NCI-H146 treated with DMSO at 0.1 percent for 48 hours (cell line): ENCODE data around the gene ASXL2.

ENCODE experiments used
- DNase-seq: peaks from one replicate; lab custom pipeline; 2025; ENCODE audit not compliant: unreplicated experiment; lab: John Stamatoyannopoulos, UW

ASXL2 gene

DNA sequence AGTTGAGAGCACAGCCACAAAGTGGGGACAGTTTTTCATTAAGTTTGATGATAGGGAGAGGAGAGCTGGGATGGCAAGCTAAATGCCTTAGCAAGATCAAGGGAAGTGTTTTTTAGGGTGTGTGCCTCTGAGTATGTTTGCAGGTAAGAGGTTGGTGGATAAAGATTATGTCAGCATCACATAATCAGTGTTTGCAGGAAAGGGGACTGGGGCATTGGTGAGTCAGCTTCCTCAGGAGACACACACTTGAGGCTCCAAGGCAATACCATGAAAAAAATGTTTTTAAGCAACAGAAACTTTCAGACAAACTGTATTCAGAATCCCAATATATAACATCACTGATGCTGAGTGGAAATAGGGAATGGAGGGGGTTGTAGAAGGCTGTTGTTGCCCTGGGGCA lies 179.5 kb downstream of the ASXL2 start:
- DNase-seq = no peak

DNA sequence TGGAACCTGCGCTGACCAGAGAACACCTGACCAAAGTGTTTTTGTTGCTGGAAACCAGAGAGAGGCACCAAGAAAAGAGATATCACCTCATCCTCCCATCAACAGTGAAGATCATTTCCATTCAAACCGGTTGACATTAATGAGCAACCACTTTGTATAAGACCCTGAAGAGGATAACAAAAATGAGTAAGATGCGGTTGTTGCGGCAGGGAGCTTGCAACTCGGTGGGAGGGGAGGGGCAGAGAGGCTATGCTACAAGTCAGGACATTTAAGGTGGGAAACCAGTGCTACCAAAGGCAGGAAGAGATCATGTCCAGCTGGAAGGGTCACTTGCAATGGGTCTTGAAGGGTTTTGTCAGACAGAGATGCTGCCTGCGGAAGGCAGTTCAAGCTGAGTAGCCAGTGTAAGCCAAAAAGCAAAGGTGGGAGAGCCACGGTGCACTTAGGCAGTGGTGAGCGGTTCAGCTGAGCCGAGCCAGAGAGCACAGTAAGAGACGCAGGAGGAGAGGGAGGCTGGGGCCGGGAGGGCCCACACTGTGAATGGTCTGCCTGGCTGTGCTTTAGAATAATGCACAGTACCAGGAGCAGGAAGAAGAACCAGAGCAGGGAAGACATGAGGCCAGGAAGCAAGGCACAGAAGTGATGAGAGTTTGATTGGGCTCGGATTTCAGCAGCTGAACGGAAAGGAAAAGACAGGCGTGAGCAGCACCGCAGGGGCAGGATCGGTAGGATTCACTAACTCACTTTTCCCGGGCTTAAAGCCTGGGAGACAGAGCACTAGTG lies 180.5 kb downstream of the ASXL2 start:
- peak; percentile 61 for DNase-seq

DNA sequence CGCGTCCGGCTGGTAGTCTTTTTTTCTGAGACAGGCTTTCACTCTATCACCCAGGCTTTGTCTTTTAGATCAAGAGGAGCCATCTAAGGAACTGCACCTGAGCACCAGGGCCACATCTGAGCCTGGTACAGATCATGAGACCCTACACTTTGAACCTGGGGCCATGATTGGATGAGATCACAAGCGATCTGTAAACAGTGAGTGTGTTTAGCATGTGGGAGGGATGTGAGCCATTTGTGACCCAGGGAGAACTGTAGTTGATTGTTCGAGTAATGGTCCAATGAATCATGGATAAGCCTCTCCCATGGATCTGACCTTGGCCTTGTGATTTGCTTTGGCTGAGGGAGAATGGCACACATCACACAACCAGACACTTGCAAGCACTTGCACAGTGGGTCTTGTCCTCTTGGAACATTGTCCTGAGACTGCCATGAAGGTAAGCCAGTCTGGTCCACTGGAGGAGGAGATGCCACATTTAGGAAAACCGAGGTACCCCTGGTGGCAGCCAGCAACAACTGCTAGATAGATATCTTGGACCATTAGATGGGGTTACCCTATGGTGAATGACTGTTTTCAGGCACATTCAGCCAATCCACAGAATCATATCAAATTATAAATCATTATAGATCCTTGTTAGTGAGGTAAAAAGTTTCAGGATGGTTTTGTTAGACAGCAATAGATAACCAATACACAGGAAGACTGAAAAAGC lies 185.4 kb downstream of the ASXL2 start:
- DNase-seq = no peak

DNA sequence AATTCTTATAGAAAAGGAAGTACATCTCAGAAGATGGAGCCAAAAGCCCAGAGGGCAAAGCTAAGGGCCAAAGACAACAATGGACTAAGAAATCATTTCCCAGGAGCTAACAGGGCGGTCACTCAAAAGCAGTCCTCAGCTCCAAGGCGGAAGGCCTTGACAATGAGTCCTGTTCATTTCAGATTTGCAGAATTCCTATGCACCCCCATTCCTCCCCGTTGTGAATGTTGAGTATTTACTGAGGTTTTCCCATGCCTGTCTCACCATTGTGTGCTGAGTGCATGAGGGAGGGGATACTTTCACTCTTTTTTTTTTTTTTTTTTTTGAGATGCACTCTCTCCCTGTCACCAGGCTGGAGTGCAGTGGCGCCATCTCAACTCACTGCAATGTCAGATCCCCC lies 186.1 kb downstream of the ASXL2 start:
- no peak for DNase-seq

DNA sequence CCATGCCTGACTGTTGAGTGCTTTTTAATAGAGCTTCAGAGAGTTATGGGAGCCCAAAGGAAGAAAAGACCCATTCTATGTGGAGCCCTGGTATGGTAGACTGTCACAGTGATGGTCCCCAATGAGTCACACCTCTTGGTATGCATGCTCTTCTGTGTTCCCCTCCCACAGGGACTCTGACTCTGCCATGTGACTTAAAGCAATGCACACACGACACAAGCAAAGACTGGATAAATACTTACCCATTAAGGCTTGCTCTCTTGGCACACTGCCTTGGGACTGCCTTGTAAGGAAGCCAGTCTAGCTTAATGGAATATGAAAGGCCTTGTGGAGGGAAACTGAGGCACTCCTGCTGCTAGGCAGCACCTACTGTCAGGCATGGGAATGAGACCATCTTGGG lies 188.2 kb downstream of the ASXL2 start:
- no peak for DNase-seq

DNA sequence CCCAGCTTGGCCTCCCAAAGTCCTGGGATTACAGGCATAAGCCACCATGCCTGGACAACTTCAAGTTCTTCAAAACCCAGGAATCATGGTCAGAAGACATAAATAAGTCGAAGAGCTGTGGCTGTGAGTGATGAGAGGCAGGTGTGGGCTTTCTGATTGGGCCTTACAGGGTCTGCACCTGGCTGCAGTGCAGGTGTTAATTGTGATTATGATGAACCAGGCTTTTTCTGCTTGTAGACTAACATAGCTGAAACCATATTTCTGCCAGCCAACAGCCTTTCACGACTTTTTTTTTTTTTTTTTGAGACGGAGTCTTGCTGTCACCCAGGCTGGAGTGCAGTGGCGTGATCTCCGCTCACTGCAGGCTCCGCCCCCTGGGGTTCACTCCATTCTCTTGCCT lies 190.1 kb downstream of the ASXL2 start:
- peak; percentile 36 for DNase-seq

DNA sequence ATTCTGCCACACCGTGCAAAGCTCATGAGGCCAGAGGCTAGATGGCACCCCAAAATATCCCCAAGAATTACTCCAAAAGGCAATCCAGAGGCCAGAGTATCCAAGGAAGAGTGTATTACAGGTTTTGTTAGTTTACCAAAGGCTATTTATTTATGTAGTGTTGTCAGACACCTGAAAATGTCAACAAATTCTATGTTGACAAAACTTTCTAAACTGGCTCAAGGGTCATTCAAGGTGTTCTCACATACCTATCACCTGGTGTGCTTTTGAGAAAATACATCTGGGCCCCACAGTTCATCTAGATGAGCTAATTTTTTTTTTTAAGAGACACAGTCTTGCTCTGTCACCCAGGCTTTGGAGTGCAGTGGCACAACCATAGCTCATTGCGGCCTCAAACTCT lies 192.5 kb downstream of the ASXL2 start:
- no peak for DNase-seq

DNA sequence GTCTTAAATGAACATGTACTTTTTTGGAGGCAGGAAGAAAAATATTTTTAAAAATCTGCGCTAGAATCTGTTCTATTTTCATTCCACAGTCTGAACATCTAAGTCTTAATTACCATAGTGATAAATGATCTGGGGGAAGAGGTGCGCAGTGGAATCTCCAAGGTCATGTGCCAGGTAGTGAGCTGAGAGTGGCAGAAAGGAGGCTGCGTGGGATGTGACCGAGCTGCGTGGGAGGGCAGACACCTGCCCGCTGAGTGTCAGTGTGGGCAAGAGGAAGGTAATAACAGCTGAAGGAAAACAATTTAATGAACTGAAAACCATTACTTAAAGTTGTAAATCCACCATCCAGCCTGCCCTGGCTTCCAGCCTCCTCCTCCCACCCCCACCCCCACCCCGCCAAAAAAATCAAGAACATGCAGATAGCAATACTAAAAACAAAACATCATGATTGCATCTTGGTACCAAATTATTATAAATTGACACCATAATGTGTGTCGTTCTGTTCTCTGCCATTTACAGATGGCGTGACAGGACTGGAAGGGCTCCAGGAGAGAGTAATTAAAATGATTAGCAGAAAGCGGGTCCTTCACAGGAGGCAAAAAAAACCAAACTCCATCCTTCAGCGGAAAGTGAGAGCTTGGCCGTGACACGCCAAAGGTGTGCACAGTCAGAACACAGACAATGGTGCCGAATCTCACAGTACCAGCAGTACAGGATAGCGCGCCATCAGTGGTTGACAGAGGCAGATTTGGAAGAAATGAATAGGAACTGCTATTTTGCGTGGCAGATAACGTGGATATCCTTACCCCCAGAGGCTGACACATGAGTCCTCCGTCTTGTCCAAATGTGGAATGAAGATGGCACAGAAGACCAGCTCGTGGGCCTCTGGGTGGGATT lies 193.5 kb downstream of the ASXL2 start:
- no peak for DNase-seq
